Activated CD8-positive, alpha-beta T cell treated with anti-CD3 and anti-CD28 coated beads, Interleukin-2, amount 10 ng/mL, durations not matched to agents 7 days and 5 days (primary cell): ENCODE measurements around the gene GPR27. TPM values are rescaled to one million over a fixed set of nuclear protein-coding genes. Genes with fewer than 3 reads are reported as not detected.
A peak's percentile ranks its signal among the peaks of the same experiment; 100 is the strongest.

ENCODE experiments used
- ATAC-seq: fragments of 150-1000 bp; cut with Tn5 transposase; one replicate; pipeline ENCODE4 v1.10.0; 2021; ENCODE audit warnings: moderate library complexity
- CTCF ChIA-PET: fragments of 350-600 bp; sonication (Branson Sonifier 250); formaldehyde crosslinking; loops from one replicate; lab custom pipeline; 2021; ENCODE audit warnings: antibody characterized with exemption; lab: Charles Lee
- POLR2A ChIA-PET: fragments of 350-600 bp; sonication (Branson Sonifier 250); formaldehyde crosslinking; loops from one replicate; lab custom pipeline; 2021; ENCODE audit warnings: antibody characterized with exemption; lab: Charles Lee
- DNase-seq: peaks from one replicate; pipeline ENCODE4 v3.0.0-alpha.2; 2020
- H3K27ac Mint-ChIP-seq: one replicate; pipeline ENCODE4 v1.8.0; 2021; ENCODE audit warnings: mild to moderate bottlenecking, mixed read lengths
- H3K27me3 Mint-ChIP-seq: one replicate; pipeline ENCODE4 v1.8.0; 2021; ENCODE audit warnings: low read depth, mixed read lengths
- H3K36me3 Mint-ChIP-seq: one replicate; pipeline ENCODE4 v1.8.0; 2021; ENCODE audit warnings: low read depth, mixed read lengths
- H3K4me1 Mint-ChIP-seq: one replicate; pipeline ENCODE4 v1.8.0; 2021; ENCODE audit warnings: low read depth, mixed read lengths
- H3K4me3 Mint-ChIP-seq: one replicate; pipeline ENCODE4 v1.8.0; 2021; ENCODE audit warnings: mild to moderate bottlenecking, mixed read lengths
- H3K9me3 Mint-ChIP-seq: one replicate; pipeline ENCODE4 v1.8.0; 2022; ENCODE audit warnings: mixed read lengths; ENCODE audit not compliant: insufficient read depth
- total RNA-seq, 2 experiments: library from RNA; stranded (reverse); gene quantifications; one replicate each; pipeline ENCODE4 v1.2.3, GENCODE V29; 2021

GPR27 gene
- total RNA-seq, 2 experiments from 2014 or later: 0.37 to 0.40 TPM

DNA sequence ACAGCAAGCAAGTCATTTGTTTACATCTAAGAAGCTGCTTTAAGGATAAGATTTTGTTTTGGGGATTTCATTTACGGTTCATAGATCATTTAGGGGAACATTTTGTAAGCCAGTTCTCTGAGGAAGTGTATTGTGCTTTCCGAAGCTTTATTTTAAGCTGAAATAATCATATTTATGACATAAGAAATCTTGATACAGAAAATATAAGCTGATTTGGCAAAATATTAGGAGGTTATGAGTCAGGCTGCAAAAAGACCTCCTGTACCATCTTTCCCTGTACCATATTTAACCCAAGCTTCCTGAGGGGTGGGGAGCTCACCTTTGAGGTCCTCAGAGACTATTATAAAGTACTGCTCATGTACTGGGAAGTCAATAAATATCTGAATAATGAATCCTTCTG, 20.3 kb upstream of the GPR27 start:
- H3K27ac Mint-ChIP-seq: no peak overlapping the region
- ATAC-seq (no peak), DNase-seq (no peak)
- H3K4me3 Mint-ChIP-seq: no peak overlapping the region
- no peaks in the 10 kb centered on the region for H3K36me3 Mint-ChIP-seq
- peaks cover 18% of the 10 kb centered on the region for H3K27me3 Mint-ChIP-seq
- peaks cover 24% of the 10 kb centered on the region for H3K4me1 Mint-ChIP-seq
- POLR2A ChIA-PET: no interaction called here
- peaks cover 6% of the 10 kb centered on the region for H3K9me3 Mint-ChIP-seq
- CTCF ChIA-PET: interaction anchor here (0.7 to 1.6 kb wide), 4 partner anchors 22 to 126 kb away, joined by 3 to 7 read pairs (median 4); no protein-coding TSS in a partner anchor

DNA sequence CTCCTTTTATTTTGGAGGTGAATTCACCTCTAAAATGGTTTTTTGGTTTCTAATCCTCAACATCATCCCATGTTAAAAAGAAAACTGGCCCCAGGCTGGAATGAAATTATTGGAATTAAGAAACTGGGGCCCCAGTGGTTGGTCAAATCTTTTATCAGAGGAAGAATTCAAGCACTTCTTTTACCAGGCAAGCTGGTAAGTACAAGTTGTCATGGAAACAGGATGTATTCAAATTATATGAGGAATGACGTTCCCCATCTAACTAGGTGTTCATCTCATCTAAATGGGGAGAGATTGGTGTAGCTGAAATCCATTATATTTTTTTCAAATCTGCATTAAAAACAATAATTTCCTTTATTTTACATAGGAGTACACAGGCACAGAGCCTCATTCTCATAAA, 18.8 kb upstream of the GPR27 start:
- no peak overlapping the region for H3K4me3 Mint-ChIP-seq
- ChIA-PET POLR2A (no interaction called here), CTCF (interaction anchor here (0.6 kb wide), 1 partner anchor 118 kb away, joined by 3 read pairs; no protein-coding TSS in a partner anchor)
- H3K36me3 Mint-ChIP-seq: no peaks in the 10 kb centered on the region
- DNase-seq: no peak
- ATAC-seq: no peak
- peaks cover 20% of the 10 kb centered on the region for H3K27me3 Mint-ChIP-seq
- H3K9me3 Mint-ChIP-seq: peaks cover 6% of the 10 kb centered on the region
- peaks cover 12% of the 10 kb centered on the region for H3K4me1 Mint-ChIP-seq
- H3K27ac Mint-ChIP-seq: no peak overlapping the region

DNA sequence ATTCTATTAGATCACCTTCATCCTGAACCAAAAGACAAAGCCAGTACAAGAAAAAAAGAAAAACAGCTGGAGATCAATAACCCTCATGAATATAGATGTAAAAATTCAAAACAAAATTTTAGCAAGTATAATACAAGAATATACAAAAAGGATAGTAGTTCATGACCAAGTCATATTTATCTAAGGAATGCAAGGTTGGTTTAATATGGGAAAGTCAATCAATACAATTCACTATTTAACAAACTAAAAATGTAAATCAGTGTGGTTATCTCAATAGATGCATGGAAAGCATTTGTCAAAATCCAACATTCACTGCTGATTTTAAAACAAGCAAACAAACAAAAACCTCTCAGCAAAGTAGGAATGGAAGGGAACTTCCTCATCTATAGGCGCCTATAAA, 11.0 kb upstream of the GPR27 start:
- DNase-seq: no peak
- peaks cover 10% of the 10 kb centered on the region for H3K36me3 Mint-ChIP-seq
- peaks cover 8% of the 10 kb centered on the region for H3K27me3 Mint-ChIP-seq
- H3K27ac Mint-ChIP-seq: no peak overlapping the region
- peaks cover 45% of the 10 kb centered on the region for H3K9me3 Mint-ChIP-seq
- ATAC-seq: no peak
- H3K4me3 Mint-ChIP-seq: no peak overlapping the region
- POLR2A ChIA-PET: no interaction called here
- no peaks in the 10 kb centered on the region for H3K4me1 Mint-ChIP-seq
- CTCF ChIA-PET: interaction anchor here (2.0 kb wide), 1 partner anchor 12 kb away, joined by 7 read pairs; no protein-coding TSS in a partner anchor

DNA sequence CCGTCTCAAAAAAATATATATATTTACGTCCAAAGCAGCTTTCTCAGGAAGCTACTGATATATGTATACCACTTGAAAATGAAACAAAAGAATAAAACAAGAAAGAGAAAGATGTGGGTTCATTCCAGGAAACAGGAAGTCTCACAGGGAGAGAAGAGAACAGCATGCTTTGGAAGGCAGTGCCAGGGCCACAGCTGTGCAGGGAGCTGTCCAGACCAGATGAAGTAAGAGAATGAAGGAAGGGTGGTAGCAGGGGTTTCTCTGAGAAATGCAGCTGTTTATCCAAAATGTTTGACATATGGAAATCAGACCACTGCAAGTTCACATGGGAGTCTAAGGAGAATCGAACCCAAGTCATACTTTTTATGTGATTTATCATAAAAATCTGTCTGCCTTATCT, 8.9 kb upstream of the GPR27 start:
- Mint-ChIP-seq H3K36me3 (peaks cover 10% of the 10 kb centered on the region), H3K4me3 (no peak overlapping the region), H3K27ac (no peak overlapping the region), H3K4me1 (no peaks in the 10 kb centered on the region), H3K9me3 (peaks cover 41% of the 10 kb centered on the region), H3K27me3 (peaks cover 7% of the 10 kb centered on the region)
- POLR2A ChIA-PET: no interaction called here
- DNase-seq (no peak), ATAC-seq (no peak)
- CTCF ChIA-PET: interaction anchor here (0.8 kb wide), 1 partner anchor 15 kb away, joined by 5 read pairs; no protein-coding TSS in a partner anchor

DNA sequence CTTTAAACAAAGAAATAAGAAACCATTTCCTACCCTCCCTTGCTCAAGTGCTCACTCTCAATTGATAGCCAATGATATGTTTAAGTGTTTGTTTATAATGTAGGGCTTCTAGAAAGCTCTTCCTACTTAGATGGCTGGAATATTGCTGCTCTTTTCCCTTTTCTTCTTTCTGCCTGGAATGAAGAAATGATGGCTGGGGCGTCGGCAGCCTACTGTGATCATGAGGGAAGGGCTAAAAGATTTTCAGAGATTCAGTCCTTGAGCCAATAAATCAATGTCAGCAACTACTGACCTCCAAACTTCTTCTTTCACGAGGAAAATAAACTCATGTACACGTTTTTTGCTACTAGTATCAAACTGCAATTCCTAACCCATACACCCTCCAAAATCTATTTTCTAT, 2.1 kb upstream of the GPR27 start:
- ChIA-PET POLR2A (no interaction called here), CTCF (interaction anchor here (1.2 kb wide), 1 partner anchor 21 kb away, joined by 5 read pairs; no protein-coding TSS in a partner anchor)
- ATAC-seq (no peak), DNase-seq (no peak)
- Mint-ChIP-seq H3K27me3 (peaks cover 46% of the 10 kb centered on the region), H3K9me3 (no peaks in the 10 kb centered on the region), H3K27ac (no peak overlapping the region), H3K4me1 (no peaks in the 10 kb centered on the region), H3K4me3 (no peak overlapping the region), H3K36me3 (no peaks in the 10 kb centered on the region)

DNA sequence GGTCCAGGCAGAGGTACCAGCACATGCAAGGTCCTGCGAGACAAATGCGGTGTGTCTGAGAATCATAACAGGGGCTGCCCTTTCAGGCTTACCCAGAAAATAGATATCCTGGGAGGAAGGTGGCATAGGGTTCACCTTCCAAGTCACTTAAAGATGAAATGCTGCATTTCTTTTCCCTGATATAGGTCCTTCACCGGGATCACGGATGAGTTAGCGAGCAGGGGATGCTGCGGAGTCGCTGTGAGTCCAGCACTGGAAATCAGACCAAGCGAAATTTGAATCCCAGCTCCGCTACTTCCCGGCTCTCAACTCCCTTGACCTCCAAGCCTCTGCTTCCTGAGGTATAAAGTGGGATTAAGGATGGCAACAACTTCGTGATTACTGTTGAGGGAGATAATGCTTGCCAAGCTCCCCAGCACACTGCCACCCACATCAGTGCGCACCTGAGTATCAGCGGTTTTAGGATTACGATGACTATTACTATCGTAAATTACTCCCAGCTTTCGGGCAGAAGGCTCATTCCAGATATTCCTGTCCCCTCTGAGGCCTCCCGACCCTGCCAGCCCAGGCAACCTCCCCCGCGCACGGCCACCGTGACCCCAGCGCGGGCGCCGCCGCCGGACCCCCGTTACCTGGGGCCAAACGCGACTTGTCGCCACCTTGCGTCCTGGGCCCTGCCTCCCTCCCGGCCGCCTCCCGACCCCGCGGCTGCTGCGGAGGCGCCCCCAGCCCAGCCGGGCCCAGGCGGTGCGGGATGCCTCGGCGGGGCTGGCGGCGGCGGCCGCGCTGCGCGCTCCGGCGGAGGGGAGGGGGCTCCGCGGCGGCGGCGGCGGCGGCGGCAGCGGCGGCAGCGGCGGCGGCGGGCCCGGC, 589 bp upstream of the GPR27 start:
- H3K27me3 Mint-ChIP-seq: peaks cover 57% of the 10 kb centered on the region

DNA sequence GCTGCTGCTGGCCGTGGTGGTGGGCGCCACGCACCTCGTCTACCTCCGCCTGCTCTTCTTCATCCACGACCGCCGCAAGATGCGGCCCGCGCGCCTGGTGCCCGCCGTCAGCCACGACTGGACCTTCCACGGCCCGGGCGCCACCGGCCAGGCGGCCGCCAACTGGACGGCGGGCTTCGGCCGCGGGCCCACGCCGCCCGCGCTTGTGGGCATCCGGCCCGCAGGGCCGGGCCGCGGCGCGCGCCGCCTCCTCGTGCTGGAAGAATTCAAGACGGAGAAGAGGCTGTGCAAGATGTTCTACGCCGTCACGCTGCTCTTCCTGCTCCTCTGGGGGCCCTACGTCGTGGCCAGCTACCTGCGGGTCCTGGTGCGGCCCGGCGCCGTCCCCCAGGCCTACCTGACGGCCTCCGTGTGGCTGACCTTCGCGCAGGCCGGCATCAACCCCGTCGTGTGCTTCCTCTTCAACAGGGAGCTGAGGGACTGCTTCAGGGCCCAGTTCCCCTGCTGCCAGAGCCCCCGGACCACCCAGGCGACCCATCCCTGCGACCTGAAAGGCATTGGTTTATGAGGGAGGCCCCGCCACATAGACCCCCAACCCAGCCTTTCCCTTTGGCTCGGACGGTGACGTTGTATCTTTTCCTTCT, 1.1 kb downstream of the GPR27 start:
- POLR2A ChIA-PET: no interaction called here
- ATAC-seq (no peak), DNase-seq (no peak)
- peaks cover 54% of the 10 kb centered on the region for H3K27me3 Mint-ChIP-seq
- H3K4me1 Mint-ChIP-seq: no peaks in the 10 kb centered on the region
- CTCF ChIA-PET: no interaction called here
- no peaks in the 10 kb centered on the region for H3K9me3 Mint-ChIP-seq
- no peak overlapping the region for H3K27ac Mint-ChIP-seq
- H3K4me3 Mint-ChIP-seq: peak overlapping the region; percentile 51
- H3K36me3 Mint-ChIP-seq: no peaks in the 10 kb centered on the region

More for the DNA sequence above, 589 bp upstream of the GPR27 start:
- H3K4me3 Mint-ChIP-seq: peak overlapping the region; percentile 45
- ATAC-seq (peak; percentile 27), DNase-seq (no peak)
- H3K9me3 Mint-ChIP-seq: no peaks in the 10 kb centered on the region
- POLR2A ChIA-PET: no interaction called here
- no peaks in the 10 kb centered on the region for H3K36me3 Mint-ChIP-seq
- H3K4me1 Mint-ChIP-seq: no peaks in the 10 kb centered on the region
- H3K27ac Mint-ChIP-seq: no peak overlapping the region
- CTCF ChIA-PET: interaction anchor here (0.8 kb wide), 1 partner anchor 23 kb away, joined by 3 read pairs; no protein-coding TSS in a partner anchor

DNA sequence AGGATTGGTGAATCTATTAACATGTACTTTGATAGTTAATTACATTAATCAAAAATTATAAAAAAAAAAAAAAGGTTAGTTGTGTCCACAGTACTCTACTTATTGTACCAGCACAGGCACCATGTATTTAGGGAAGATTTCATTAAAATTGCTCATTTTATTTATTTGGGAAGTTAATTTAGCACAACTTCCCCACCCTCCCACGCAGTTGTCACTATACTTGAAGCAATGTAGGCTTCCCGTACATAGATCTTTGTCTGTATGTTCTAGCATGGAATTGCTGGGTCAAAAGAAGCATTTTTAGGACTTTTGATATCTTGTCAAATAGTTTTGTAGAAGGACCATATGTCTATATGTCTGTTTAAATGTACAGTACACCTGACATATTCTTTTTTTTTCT, 4.4 kb downstream of the GPR27 start:
- DNase-seq (no peak), ATAC-seq (no peak)
- H3K4me1 Mint-ChIP-seq: no peaks in the 10 kb centered on the region
- H3K9me3 Mint-ChIP-seq: no peaks in the 10 kb centered on the region
- H3K36me3 Mint-ChIP-seq: no peaks in the 10 kb centered on the region
- no peak overlapping the region for H3K27ac Mint-ChIP-seq
- H3K27me3 Mint-ChIP-seq: peaks cover 41% of the 10 kb centered on the region
- no peak overlapping the region for H3K4me3 Mint-ChIP-seq
- ChIA-PET CTCF (no interaction called here), POLR2A (interaction anchor here (0.6 kb wide), 1 partner anchor 46 kb away, joined by 5 read pairs; no protein-coding TSS in a partner anchor)

DNA sequence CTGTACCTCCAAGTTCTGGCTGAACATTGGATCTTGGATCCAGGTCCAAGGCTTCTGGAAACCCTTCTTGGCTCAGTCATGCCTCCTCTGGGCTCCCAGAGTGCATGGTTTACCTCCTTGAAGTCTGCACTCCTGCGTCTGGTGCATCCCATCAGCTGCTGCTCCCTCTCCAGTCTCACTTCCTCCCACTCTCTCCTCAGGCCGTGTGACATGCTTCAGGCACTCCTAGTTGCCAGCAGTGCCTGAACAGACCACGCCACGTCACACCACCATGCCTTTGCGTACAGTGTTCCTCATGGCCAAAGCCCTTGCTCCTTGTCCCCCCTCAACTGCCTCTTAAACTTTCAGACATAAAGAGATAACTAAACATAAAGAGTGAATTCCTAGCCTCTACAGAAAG, 5.7 kb downstream of the GPR27 start:
- ChIA-PET POLR2A (no interaction called here), CTCF (no interaction called here)
- no peak overlapping the region for H3K27ac Mint-ChIP-seq
- H3K36me3 Mint-ChIP-seq: no peaks in the 10 kb centered on the region
- H3K4me3 Mint-ChIP-seq: no peak overlapping the region
- H3K27me3 Mint-ChIP-seq: peaks cover 44% of the 10 kb centered on the region
- no peak for DNase-seq
- H3K9me3 Mint-ChIP-seq: no peaks in the 10 kb centered on the region
- ATAC-seq: no peak
- no peaks in the 10 kb centered on the region for H3K4me1 Mint-ChIP-seq

DNA sequence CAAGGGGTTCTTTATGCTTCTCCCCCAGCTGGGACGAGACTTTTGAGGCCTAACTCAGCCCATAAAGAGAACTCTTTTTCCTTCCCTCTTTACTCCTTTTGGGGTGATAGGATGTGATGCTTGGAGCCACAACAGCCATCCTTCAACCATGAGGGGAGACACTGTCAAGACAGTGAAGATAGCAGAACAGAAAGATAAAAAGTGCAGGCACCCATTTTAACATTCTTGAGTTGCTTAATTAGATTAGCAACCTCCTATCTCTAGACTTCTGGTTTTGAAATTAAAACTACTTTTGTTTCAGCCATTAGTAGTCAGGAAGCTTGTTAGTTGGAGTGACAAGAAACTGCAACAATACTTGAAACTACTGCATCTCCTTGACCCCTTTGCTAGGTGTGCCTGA, 6.5 kb downstream of the GPR27 start:
- H3K36me3 Mint-ChIP-seq: no peaks in the 10 kb centered on the region
- no peaks in the 10 kb centered on the region for H3K4me1 Mint-ChIP-seq
- ATAC-seq (no peak), DNase-seq (no peak)
- peaks cover 40% of the 10 kb centered on the region for H3K27me3 Mint-ChIP-seq
- POLR2A ChIA-PET: no interaction called here
- H3K27ac Mint-ChIP-seq: no peak overlapping the region
- no peaks in the 10 kb centered on the region for H3K9me3 Mint-ChIP-seq
- CTCF ChIA-PET: no interaction called here
- H3K4me3 Mint-ChIP-seq: no peak overlapping the region

DNA sequence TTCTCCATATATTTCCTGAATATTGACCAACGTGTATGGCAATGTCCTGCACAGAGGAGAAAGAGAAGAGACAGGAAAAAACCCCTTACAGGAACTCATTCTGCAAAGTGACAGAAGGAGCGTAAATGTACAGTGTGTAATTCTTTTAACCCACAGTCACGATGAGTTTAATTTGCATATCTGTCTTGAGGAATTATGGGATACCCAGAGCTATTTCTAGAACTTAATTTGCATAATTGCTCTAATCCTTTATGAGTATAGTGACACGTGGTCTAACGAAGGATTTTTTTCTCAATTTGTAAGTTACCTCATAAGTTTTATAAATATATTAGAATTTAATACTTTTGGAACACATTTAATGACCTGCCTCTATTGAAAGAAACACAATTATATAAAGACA, 9.8 kb downstream of the GPR27 start:
- ATAC-seq (no peak), DNase-seq (no peak)
- Mint-ChIP-seq H3K4me3 (no peak overlapping the region), H3K9me3 (no peaks in the 10 kb centered on the region), H3K4me1 (no peaks in the 10 kb centered on the region), H3K27me3 (peaks cover 19% of the 10 kb centered on the region), H3K36me3 (no peaks in the 10 kb centered on the region), H3K27ac (no peak overlapping the region)
- POLR2A ChIA-PET: no interaction called here
- CTCF ChIA-PET: interaction anchor here (2.6 kb wide), 1 partner anchor 34 kb away, joined by 8 read pairs; no protein-coding TSS in a partner anchor

DNA sequence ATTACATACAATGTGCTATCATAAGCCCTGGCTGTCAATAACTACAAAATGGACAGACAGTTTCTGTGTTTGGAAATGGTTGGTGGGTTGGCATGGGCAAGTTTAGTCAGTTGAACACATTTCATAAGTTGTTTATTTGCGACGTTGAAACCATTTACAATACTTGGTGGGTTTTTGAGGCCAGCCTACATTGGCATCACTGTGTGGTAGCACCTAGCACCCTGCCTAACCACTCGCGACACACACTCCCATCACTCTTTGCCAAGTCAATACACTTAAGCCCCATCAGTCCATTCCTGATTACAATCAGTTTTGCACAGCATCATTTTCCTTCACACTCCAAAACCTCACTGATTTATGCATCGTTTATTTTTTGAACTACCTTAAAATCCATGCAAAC, 17.5 kb downstream of the GPR27 start:
- Mint-ChIP-seq H3K4me3 (no peak overlapping the region), H3K4me1 (no peaks in the 10 kb centered on the region), H3K27ac (no peak overlapping the region), H3K27me3 (peaks cover 26% of the 10 kb centered on the region), H3K9me3 (no peaks in the 10 kb centered on the region), H3K36me3 (no peaks in the 10 kb centered on the region)
- ATAC-seq: no peak
- no peak for DNase-seq
- ChIA-PET CTCF (interaction anchor here (1.3 kb wide), 1 partner anchor 41 kb away, joined by 3 read pairs; no protein-coding TSS in a partner anchor), POLR2A (no interaction called here)
